Fibroblast of mammary gland (primary cell): ENCODE measurements around the gene KRTAP10-4.
"Not testable (repeated sequence)": the region's sequence is repeated elsewhere in the genome, so short reads cannot be mapped to it uniquely, and the experiment has no call there.

Experiments
- DNase-seq: peaks from one replicate; pipeline ENCODE4 v3.0.0-alpha.2; 2010; ENCODE audit warnings: low read depth
- H3K4me3 ChIP-seq: 2 replicates; pipeline ENCODE4 v1.5.1; 2011; ENCODE audit warnings: low read depth, mild to moderate bottlenecking, low read length, moderate library complexity; ENCODE audit not compliant: control insufficient read depth
- CTCF ChIP-seq: conservative IDR thresholded peaks from 2 replicates; pipeline ENCODE4 v1.5.1; 2011; ENCODE audit warnings: low read depth, low read length, inconsistent platforms; ENCODE audit not compliant: control insufficient read depth, insufficient read depth

The KRTAP10-4 gene

GRCh38 chr21:44573630-44574456, at the start of gene KRTAP10-4:
KRTAP10-4 (plus strand) TSS chr21:44573729; CDS start chr21:44573759, 30 bp downstream.
- DNase-seq, H3K4me3 ChIP-seq: not testable (repeated sequence)

GRCh38 chr21:44524414-44525371, 48.8 kb upstream of the KRTAP10-4 start:
- no peak overlapping the region for H3K4me3 ChIP-seq
- no peak for DNase-seq
- TF ChIP-seq CTCF, result no peak

- TF ChIP-seq CTCF, result no peak
- no peak overlapping the region for H3K4me3 ChIP-seq
- no peak for DNase-seq
Observed at GRCh38 chr21:44525391-44526095, 48.0 kb upstream of the KRTAP10-4 start.

- no peak for DNase-seq
- no peak overlapping the region for H3K4me3 ChIP-seq
- TF ChIP-seq CTCF, result no peak
Observed at GRCh38 chr21:44526096-44526997, 47.2 kb upstream of the KRTAP10-4 start.

GRCh38 chr21:44527156-44527982, 46.2 kb upstream of the KRTAP10-4 start:
- TF ChIP-seq CTCF, result no peak
- no peak overlapping the region for H3K4me3 ChIP-seq
- no peak for DNase-seq
